GM21526 (cell line): ENCODE results near the gene FAM219B.
A peak's percentile ranks its signal among the peaks of the same experiment; 100 is the strongest.
"Not testable (repeated sequence)": the region's sequence is repeated elsewhere in the genome, so short reads cannot be mapped to it uniquely, and the experiment has no call there.

Experiments used
- ATAC-seq: cut with Tn5 transposase; IDR thresholded peaks from one replicate; pipeline ENCODE4 v1.9.1; 2021; ENCODE audit warnings: moderate library complexity; ENCODE audit not compliant: unreplicated experiment, low FRiP score

FAM219B gene

GRCh38 chr15:74906450-74907162 is at the start of gene FAM219B:
FAM219B (minus strand) TSS chr15:74906851; CDS start chr15:74906800, 51 bp downstream.
- peak; percentile 68 for ATAC-seq

- ATAC-seq, result peak; percentile 40
These were observed 49.4 kb upstream of the FAM219B start for GRCh38 chr15:74955796-74956647.

DNA sequence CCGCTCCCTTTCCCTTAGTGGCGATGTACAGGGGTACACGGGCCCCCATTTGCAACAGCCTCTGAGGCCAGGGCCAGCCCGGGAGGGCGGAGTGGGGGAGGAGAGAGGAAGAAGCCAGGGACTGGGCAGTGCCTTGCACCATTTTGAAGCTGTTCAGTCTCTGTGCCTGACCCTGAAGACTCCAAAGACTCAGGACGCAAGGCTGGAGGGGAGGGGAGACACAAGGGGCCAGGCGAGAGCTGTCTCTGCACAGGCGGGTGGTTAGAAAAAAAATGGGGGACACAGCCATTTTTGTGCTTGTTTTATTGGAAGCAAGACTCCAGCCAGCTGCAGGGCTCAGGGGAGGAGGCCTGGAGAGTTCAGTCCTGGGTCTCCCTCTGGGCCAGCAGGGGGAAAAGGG is 48.4 kb upstream of the FAM219B start:
- ATAC-seq, result no peak

DNA sequence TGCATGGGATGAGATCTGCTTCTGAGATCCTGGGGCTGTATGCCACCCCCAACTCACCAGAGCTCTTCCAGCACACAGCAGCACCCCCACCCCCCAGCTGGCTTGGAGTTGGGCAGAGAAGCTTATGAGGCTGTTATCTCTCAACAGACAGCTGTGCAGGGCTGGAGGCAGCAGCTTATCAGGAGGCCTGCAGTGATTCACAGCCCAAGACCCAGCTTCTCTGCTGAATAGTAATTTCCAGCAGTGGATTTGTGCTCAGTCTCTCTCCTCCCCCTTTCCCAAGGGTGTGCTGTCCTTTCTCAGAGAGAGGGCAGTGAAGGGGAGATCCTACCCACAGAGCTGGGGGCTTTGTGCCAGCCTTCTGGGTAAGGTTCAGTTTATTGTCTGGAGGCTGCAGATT is 47.9 kb upstream of the FAM219B start:
- no peak for ATAC-seq

- ATAC-seq, result no peak
These were observed 44.4 kb upstream of the FAM219B start for GRCh38 chr15:74951006-74951405.

GRCh38 chr15:74950078-74950908 is 43.6 kb upstream of the FAM219B start:
- no peak for ATAC-seq

- ATAC-seq, result peak; percentile 78
These were observed 31.1 kb upstream of the FAM219B start, which contains the start of gene COX5A for GRCh38 chr15:74937590-74938371. COX5A (minus strand) TSS chr15:74938073; CDS start chr15:74938014, 59 bp downstream.

- ATAC-seq, result no peak
These were observed 30.6 kb upstream of the FAM219B start for GRCh38 chr15:74937272-74937589.

- ATAC-seq, result not testable (repeated sequence)
These were observed 28.5 kb upstream of the FAM219B start for GRCh38 chr15:74935193-74935592.

- no peak for ATAC-seq
These were observed 26.9 kb upstream of the FAM219B start for GRCh38 chr15:74933573-74933972.

DNA sequence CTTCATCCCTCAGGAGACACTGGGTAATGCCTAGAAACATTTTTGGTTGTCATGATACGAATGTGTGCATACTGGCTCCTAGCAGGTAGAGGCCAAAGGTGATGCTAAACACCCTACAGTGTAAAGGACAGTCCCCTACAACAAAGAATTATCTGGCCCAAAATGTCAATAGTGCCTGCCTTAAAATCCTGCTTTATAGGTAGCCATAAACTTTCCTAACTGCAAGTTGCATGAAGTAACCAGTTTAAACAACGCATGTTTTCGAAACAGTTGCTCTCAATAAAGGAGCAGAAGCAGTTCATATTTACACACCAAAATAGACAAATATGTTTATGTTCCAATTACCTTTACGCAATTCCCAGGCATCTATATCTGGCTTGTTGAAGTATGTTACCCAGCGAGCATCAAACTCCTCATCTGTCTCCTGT is 22.1 kb upstream of the FAM219B start:
- no peak for ATAC-seq

GRCh38 chr15:74924525-74924924 is 17.9 kb upstream of the FAM219B start:
- no peak for ATAC-seq

- ATAC-seq, result no peak
These were observed 13.8 kb upstream of the FAM219B start for GRCh38 chr15:74920456-74920855.

DNA sequence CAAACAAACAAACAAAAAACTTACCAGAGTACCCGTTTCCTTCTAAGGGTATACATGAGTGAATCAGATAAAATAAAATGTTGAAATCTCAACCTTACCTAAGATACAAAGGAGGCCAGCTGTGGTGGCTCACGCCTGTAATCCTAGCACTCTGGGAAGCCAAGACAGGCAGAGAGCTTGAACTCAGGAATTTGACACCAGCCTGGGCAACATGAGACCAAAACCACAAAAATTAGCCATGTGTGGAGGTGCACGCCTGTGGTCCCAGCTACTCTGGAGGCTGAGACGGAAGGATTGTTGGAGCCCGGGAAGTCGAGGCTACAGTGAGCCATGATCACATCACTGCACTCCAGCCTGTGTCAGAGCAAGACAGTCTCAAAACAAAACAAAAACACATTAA is 11.0 kb upstream of the FAM219B start:
- ATAC-seq, result no peak

GRCh38 chr15:74913799-74914198 is 7.1 kb upstream of the FAM219B start:
- not testable (repeated sequence) for ATAC-seq

GRCh38 chr15:74913041-74913440 is 6.4 kb upstream of the FAM219B start:
- ATAC-seq, result no peak

DNA sequence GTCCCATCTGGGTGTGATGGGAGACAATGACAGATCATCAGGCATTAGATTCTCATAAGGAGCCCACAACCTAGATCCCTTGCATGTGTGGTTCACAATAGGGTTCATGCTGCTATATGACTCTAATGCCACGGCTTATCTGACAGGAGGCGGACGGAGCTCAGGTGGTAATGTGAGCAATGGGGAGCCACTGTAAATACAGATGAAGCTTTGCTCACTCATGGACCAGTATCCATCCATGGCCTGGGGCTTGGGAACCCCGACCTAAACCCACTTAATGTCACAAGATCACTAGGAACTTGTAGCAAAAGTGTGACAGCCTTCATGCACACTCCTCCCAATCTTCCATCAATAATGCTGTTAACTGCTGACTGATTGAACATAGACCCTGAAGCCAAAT is 2.0 kb upstream of the FAM219B start:
- ATAC-seq, result no peak

DNA sequence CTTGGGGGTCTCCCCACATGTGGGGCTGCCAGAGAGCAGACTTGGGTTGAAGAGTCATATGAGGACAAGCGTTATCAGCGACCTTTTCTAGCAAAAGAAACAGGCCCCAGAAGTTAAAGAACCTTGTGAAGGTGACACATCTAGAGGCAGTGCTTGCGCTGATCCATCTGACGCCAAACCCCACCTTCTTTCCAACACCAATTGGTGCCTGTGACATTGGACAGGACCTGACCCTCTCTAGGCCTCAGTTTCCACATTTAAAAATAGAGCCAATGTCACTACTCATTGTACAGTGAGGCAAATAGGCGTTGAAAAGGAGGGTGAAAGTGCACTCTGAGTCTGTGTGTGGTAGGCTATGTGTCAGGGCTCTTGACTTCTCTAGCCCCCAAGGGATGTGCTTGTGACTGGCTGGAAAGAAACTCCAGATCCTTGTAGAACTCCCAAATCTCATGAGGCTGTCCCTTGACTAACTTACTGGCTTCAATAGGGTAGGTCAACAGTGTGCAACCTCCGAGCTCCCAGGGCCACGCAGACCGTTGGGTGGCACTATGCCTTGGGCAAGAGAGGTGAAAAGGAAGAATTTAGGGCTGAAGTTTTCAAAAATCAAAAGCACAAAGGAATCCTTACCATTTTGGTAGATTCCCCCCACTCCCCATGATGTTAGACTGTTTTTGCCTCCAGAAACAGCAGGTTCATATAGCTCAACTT is 666 bp upstream of the FAM219B start:
- ATAC-seq, result no peak

DNA sequence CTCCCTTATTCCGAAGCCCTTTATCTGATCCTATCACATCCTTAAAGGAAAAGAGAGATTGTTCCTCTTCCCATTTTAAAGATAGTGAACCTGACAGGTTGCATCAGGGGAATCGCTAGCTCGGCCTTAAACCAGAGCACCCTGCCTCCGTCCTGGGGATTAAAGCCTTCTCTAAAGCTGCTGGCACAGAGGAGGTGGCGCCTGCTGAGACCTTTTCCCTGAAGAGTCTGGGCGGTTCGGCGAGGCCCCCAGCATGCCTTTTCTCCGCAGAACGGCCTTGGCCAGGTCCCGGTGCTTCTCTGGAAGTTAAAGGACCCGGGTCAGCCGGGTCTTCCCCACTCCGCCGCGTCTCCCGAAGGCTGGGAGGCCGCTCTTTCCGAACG is 593 bp downstream of the FAM219B start:
- no peak for ATAC-seq
